Skeletal muscle tissue (tissue), 4 donors: ENCODE data around the gene PIGQ. TPM values are rescaled to one million over a fixed set of nuclear protein-coding genes. Genes with fewer than 3 reads are reported as not detected.

Experiments used
- H3K27ac ChIP-seq: one replicate; pipeline ENCODE4 v1.7.0; 2013; ENCODE audit warnings: mild to moderate bottlenecking, low read depth, low read length, inconsistent platforms
- H3K27me3 ChIP-seq, 3 donors: one replicate each; pipeline ENCODE4 v1.7.0; 2013; ENCODE audit warnings: low read length in 3 of 3; ENCODE audit not compliant: control insufficient read depth in 3 of 3, insufficient read depth in 3 of 3
- H3K36me3 ChIP-seq, 3 donors: one replicate each; pipeline ENCODE4 v1.7.0; 2013; ENCODE audit warnings: low read length in 3 of 3; ENCODE audit not compliant: control insufficient read depth in 3 of 3, insufficient read depth in 3 of 3
- H3K4me1 ChIP-seq, 3 donors: one replicate each; pipeline ENCODE4 v1.7.0; 2013; ENCODE audit warnings: low read length in 3 of 3, mild to moderate bottlenecking in 3 of 3; ENCODE audit not compliant: control insufficient read depth in 3 of 3, insufficient read depth in 3 of 3
- H3K4me3 ChIP-seq, 3 donors: one replicate each; pipeline ENCODE4 v1.7.0; 2013; ENCODE audit warnings: low read length in 3 of 3
- H3K9ac ChIP-seq, 3 donors: one replicate each; pipeline ENCODE4 v1.7.0; 2013; ENCODE audit warnings: low read length in 3 of 3, mild to moderate bottlenecking in 3 of 3, moderate library complexity in 2 of 3, low read depth in 1 of 3
- H3K9me3 ChIP-seq, 3 donors: one replicate each; pipeline ENCODE4 v1.7.0; 2013; ENCODE audit warnings: low read length in 3 of 3; ENCODE audit not compliant: control insufficient read depth in 3 of 3
- total RNA-seq: library from RNA; depleted of rRNA; stranded (reverse); fragments of >200 nt; gene quantifications from one replicate; pipeline ENCODE4 v1.2.3, GENCODE V29; 2014
- donor health status: Osteomylitis.

PIGQ gene
- total RNA-seq, 1 donor from 2014 or later: 11.0 TPM

DNA sequence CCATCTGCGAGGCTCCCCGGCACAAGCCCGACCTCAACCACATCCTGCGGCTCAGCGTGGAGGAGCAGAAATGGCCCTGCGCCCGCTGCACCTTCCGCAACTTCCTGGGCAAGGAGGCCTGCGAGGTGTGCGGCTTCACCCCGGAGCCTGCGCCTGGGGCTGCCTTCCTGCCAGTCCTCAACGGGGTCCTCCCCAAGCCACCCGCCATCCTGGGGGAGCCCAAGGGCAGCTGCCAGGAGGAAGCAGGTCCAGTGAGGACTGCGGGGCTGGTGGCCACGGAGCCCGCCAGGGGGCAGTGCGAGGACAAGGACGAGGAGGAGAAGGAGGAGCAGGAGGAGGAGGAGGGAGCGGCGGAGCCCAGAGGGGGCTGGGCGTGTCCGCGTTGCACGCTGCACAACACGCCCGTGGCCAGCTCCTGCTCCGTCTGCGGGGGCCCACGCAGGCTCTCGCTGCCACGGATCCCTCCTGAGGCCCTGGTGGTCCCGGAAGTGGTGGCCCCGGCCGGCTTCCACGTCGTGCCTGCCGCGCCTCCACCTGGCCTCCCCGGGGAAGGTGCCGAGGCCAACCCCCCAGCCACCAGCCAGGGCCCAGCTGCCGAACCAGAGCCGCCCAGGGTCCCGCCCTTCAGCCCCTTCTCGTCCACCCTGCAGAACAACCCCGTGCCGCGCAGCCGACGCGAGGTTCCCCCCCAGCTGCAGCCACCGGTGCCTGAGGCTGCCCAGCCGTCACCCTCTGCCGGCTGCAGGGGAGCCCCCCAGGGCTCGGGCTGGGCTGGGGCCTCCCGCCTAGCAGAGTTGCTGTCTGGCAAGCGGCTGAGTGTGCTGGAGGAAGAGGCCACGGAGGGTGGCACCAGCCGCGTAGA is 22.6 kb upstream of the PIGQ start:
- H3K36me3 ChIP-seq: peaks cover 4 to 11% (median 10%) of the 10 kb centered on the region in 3 donors
- no peak overlapping the region for H3K4me3 ChIP-seq
- H3K4me1 ChIP-seq: no peaks in the 10 kb centered on the region
- H3K27me3 ChIP-seq: no peaks in the 10 kb centered on the region
- H3K9me3 ChIP-seq: no peaks in the 10 kb centered on the region
- no peak overlapping the region for H3K9ac ChIP-seq
- no peak overlapping the region for H3K27ac ChIP-seq

- H3K4me3 ChIP-seq: no peak overlapping the region
- no peak overlapping the region for H3K9ac ChIP-seq
- no peaks in the 10 kb centered on the region for H3K4me1 ChIP-seq
- no peaks in the 10 kb centered on the region for H3K27me3 ChIP-seq
- H3K27ac ChIP-seq: no peak overlapping the region
- peaks cover 4 to 14% (median 10%) of the 10 kb centered on the region in 3 donors for H3K36me3 ChIP-seq
- no peaks in the 10 kb centered on the region for H3K9me3 ChIP-seq
Observed at GRCh38 chr16:548586-548985, 21.2 kb upstream of the PIGQ start.

DNA sequence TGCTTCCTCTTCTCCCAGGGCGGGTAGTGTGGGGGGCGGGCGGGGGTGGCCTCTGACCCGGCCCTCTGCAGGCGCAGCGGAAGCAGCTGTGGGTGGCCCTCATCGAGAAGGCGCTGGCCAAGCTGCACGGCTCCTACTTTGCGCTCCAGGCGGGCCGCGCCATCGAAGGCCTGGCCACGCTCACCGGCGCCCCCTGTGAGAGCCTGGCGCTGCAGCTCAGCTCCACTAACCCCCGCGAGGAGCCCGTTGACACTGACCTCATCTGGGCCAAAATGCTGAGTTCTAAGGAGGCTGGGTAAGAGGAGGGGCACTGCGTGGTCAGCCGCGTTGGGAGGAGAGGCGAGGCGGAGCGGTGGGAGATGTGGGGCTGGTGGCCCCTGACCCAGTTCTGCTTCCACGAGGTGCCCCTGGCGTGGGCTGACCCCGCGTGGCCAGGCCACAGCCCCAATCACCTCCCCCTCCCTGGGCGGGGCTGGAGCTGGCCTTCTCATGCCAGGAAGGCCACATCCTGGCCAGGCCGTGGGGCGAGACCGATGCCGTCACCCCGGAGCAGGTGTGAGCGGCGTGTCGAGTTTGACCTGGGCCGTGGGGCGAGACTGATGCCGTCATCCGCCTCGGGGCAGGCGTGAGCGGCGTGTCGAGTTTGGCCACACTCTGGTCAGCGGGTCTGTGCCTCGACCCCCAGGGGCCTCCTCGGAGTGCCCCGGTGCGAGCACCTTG is 20.1 kb upstream of the PIGQ start:
- H3K4me3 ChIP-seq: no peak overlapping the region
- peaks cover 4 to 14% (median 10%) of the 10 kb centered on the region in 3 donors for H3K36me3 ChIP-seq
- H3K4me1 ChIP-seq: peaks cover 0 to under 1% (median 0%) of the 10 kb centered on the region in 3 donors
- no peaks in the 10 kb centered on the region for H3K27me3 ChIP-seq
- no peak overlapping the region for H3K27ac ChIP-seq
- H3K9ac ChIP-seq: no peak overlapping the region
- no peaks in the 10 kb centered on the region for H3K9me3 ChIP-seq

- Histone ChIP-seq H3K4me1 (peaks cover 0 to 5% (median 0%) of the 10 kb centered on the region in 3 donors), H3K9me3 (no peaks in the 10 kb centered on the region), H3K27ac (no peak overlapping the region), H3K27me3 (peaks cover 0 to 7% (median 0%) of the 10 kb centered on the region in 3 donors), H3K36me3 (peaks cover 4 to 14% (median 10%) of the 10 kb centered on the region in 3 donors), H3K9ac (no peak overlapping the region), H3K4me3 (no peak overlapping the region)
Observed at GRCh38 chr16:551210-551609, 18.6 kb upstream of the PIGQ start.

DNA sequence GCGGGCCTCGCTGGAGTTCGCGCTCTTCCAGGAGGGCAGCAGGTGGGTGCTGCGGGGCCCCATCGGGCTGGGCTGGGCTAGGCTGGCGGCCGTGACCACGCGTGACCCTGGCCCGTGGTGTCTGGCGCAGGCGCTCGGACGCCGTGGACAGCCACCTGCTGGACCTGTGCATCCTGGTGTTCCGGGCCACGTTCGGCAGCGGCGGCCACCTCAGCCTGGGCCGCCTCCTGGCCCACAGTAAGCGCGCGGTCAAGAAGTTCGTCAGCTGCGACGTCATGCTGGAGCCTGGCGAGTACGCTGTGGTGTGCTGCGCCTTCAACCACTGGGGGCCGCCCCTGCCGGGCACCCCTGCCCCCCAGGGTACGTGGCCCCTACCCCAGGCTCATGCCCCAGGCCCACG is 17.6 kb upstream of the PIGQ start:
- Histone ChIP-seq H3K4me1 (peaks cover 0 to 5% (median 0%) of the 10 kb centered on the region in 3 donors), H3K36me3 (peaks cover 4 to 14% (median 10%) of the 10 kb centered on the region in 3 donors), H3K9ac (no peak overlapping the region), H3K9me3 (no peaks in the 10 kb centered on the region), H3K27ac (no peak overlapping the region), H3K4me3 (no peak overlapping the region), H3K27me3 (peaks cover 0 to 7% (median 0%) of the 10 kb centered on the region in 3 donors)

- Histone ChIP-seq H3K4me3 (no peak overlapping the region), H3K4me1 (peaks cover 0 to 5% (median 0%) of the 10 kb centered on the region in 3 donors), H3K9ac (no peak overlapping the region), H3K36me3 (peaks cover 4 to 14% (median 7%) of the 10 kb centered on the region in 3 donors), H3K9me3 (no peaks in the 10 kb centered on the region), H3K27ac (no peak overlapping the region), H3K27me3 (peaks cover 9 to 17% (median 9%) of the 10 kb centered on the region in 3 donors)
Observed at GRCh38 chr16:553601-554296, 16.0 kb upstream of the PIGQ start.

DNA sequence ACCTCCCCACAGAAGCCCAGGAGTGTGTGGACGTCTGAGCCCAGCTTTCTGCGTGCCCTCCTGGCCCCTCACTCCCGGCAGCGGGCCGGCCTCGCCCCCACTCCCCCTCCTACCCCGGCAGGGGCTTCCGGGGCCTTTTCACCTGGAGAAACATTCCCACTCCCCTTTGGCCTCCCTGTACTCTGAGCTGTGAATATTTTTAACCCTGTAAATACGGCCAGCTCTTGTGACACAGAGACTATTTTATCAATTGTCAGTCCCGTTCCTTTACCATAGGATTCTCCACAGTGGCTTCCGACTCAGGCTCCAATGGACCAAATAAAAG is 15.5 kb upstream of the PIGQ start:
- Histone ChIP-seq H3K4me3 (no peak overlapping the region), H3K27me3 (peaks cover 14 to 22% (median 15%) of the 10 kb centered on the region in 3 donors), H3K27ac (no peak overlapping the region), H3K9me3 (no peaks in the 10 kb centered on the region), H3K4me1 (peaks cover 0 to 6% (median 0%) of the 10 kb centered on the region in 3 donors), H3K36me3 (peaks cover 4 to 13% (median 5%) of the 10 kb centered on the region in 3 donors), H3K9ac (no peak overlapping the region)

DNA sequence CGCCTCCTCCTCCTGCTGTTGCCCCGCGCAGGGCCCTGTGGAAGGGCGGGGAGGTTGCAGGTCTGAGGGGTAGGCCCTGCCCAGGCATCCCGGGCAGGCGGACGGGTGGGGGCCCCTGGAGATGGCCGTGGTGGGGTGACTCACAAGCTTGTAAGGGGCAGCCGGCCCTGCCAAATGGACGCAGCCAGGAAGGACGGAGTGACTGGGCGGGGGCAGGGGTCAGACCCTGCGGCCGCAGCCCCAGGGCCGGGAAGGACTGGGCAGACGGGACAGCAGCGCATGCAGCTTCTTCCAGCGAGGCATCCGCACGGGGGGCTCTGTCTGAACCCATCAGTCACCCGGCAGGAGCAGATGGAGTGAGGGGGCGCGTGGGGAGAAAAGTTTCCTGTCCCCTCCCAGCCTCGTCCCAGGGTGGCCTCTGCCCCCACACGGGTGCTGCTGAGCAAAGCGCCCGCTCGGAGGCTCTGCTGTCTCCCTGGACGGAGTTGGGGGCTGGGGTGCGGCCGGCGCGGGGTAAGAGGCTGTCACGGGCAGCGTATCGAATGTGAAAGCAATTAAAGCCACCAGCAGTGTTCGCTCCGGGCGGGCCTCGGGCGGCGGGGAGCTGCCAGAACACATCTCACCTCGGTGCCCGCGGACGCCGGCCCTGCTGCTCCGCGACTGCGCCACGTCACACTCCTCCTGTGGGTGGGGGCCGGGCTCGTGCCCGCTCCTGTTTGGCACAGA is 15.0 kb upstream of the PIGQ start:
- peaks cover 2 to 10% (median 5%) of the 10 kb centered on the region in 3 donors for H3K36me3 ChIP-seq
- H3K4me1 ChIP-seq: peaks cover 0 to 6% (median 0%) of the 10 kb centered on the region in 3 donors
- H3K4me3 ChIP-seq: no peak overlapping the region
- H3K9me3 ChIP-seq: no peaks in the 10 kb centered on the region
- H3K27me3 ChIP-seq: peaks cover 19 to 27% (median 20%) of the 10 kb centered on the region in 3 donors
- no peak overlapping the region for H3K27ac ChIP-seq
- peak overlapping the region in 1 of 3 donors; percentile 25 for H3K9ac ChIP-seq
